H1 (cell line): Measurements from ENCODE around the gene SUDS3.

Experiments
- ATF2 ChIP-seq: IDR thresholded peaks from 2 replicates; pipeline ENCODE4 v1.6.1; 2012; ENCODE audit warnings: low read length, inconsistent platforms
- CBX5 ChIP-seq: fragments of 300-800, 300-1000 bp; sonication (generic); IDR thresholded peaks from 2 replicates; pipeline ENCODE4 v1.7.1; 2016; ENCODE audit warnings: antibody characterized with exemption, low read length, low read depth
- CEBPB ChIP-seq: IDR thresholded peaks from 2 replicates; pipeline ENCODE4 v1.6.1; 2012; ENCODE audit warnings: low read depth, low read length
- EP300 ChIP-seq, 2 experiments: IDR thresholded peaks; 1 replicate in 1 of 2; 2 replicates in 1 of 2; pipeline ENCODE4 v1.6.1; 2011 to 2012; ENCODE audit warnings: low read depth in 2 of 2, low read length in 2 of 2, mild to moderate bottlenecking in 2 of 2, borderline replicate concordance in 1 of 2, inconsistent platforms in 1 of 2, moderate library complexity in 1 of 2
- GABPA ChIP-seq: IDR thresholded peaks from 2 replicates; pipeline ENCODE4 v1.6.1; 2011; ENCODE audit warnings: mild to moderate bottlenecking, low read length, moderate library complexity, borderline replicate concordance; ENCODE audit not compliant: insufficient read depth
- MAFK ChIP-seq: IDR thresholded peaks from 2 replicates; pipeline ENCODE4 v1.6.1; 2012; ENCODE audit warnings: low read depth, mild to moderate bottlenecking, improper control_type of control experiment, low read length
- NANOG ChIP-seq: IDR thresholded peaks from 2 replicates; pipeline ENCODE4 v1.6.1; 2011; ENCODE audit warnings: low read length, low read depth, mild to moderate bottlenecking, inconsistent platforms; ENCODE audit not compliant: insufficient read depth, poor library complexity, severe bottlenecking
- POLR2AphosphoS5 ChIP-seq: IDR thresholded peaks from 2 replicates; pipeline ENCODE4 v1.6.1; 2011; ENCODE audit warnings: low read depth, low read length
- RAD21 ChIP-seq, 2 experiments: IDR thresholded peaks in 1 of 2; conservative IDR thresholded peaks in 1 of 2; 2 replicates each; pipeline ENCODE4 v1.6.1; 2011; ENCODE audit warnings: low read depth in 2 of 2, low read length in 2 of 2, improper control_type of control experiment in 1 of 2, inconsistent platforms in 1 of 2, mild to moderate bottlenecking in 1 of 2, moderate library complexity in 1 of 2
- RFX5 ChIP-seq: IDR thresholded peaks from 2 replicates; pipeline ENCODE4 v1.6.1; 2011; ENCODE audit warnings: low read depth, low read length, improper control_type of control experiment, borderline replicate concordance
- ZNF274 ChIP-seq: IDR thresholded peaks from 2 replicates; pipeline ENCODE4 v1.7.0; 2012; ENCODE audit warnings: low read length, borderline replicate concordance; ENCODE audit errors: extremely low read depth
- TF ChIP-seq, protein P1 (sequence below), 3 experiments: IDR thresholded peaks; 1 replicate in 2 of 3; 2 replicates in 1 of 3; pipeline versions ENCODE4 v1.5.1 to v1.6.1; 2011; ENCODE audit warnings: low read length in 3 of 3, mild to moderate bottlenecking in 3 of 3, inconsistent platforms in 2 of 3, low read depth in 1 of 3, moderate library complexity in 1 of 3; ENCODE audit not compliant: insufficient read depth in 1 of 3; ENCODE audit errors: control extremely low read depth in 1 of 3

GRCh38 chr12:118346895-118347294, 29.5 kb upstream of the SUDS3 start:
- no peak for TF ChIP-seq ZNF274
- no peak for TF ChIP-seq ATF2
- no peak for TF ChIP-seq CEBPB
- no peak for TF ChIP-seq MAFK
- no peak for TF ChIP-seq GABPA
- no peak for TF ChIP-seq POLR2AphosphoS5
- TF ChIP-seq, protein P1, sequence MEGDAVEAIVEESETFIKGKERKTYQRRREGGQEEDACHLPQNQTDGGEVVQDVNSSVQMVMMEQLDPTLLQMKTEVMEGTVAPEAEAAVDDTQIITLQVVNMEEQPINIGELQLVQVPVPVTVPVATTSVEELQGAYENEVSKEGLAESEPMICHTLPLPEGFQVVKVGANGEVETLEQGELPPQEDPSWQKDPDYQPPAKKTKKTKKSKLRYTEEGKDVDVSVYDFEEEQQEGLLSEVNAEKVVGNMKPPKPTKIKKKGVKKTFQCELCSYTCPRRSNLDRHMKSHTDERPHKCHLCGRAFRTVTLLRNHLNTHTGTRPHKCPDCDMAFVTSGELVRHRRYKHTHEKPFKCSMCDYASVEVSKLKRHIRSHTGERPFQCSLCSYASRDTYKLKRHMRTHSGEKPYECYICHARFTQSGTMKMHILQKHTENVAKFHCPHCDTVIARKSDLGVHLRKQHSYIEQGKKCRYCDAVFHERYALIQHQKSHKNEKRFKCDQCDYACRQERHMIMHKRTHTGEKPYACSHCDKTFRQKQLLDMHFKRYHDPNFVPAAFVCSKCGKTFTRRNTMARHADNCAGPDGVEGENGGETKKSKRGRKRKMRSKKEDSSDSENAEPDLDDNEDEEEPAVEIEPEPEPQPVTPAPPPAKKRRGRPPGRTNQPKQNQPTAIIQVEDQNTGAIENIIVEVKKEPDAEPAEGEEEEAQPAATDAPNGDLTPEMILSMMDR (IDR thresholded peaks at IDR 0.05; ENCODE audit: control extremely low read depth in 1 of 3, insufficient read depth in 1 of 3, low read depth in 1 of 3, low read length in 3 of 3): no peak
- TF ChIP-seq RFX5: no peak
- no peak for TF ChIP-seq NANOG
- no peak for TF ChIP-seq EP300 (IDR thresholded peaks at IDR 0.05; ENCODE audit: borderline replicate concordance in 1 of 2, low read depth in 2 of 2, low read length in 2 of 2)
- no peak for TF ChIP-seq CBX5
- no peak for TF ChIP-seq RAD21 (IDR thresholded peaks at IDR 0.05 in 1 of 2, conservative IDR thresholded peaks at IDR 0.05 in 1 of 2; ENCODE audit: low read depth in 2 of 2, low read length in 2 of 2)
